Lower lobe of right lung (tissue), 2 donors: ENCODE data around the gene RCAN3. TPM values are rescaled to one million over a fixed set of nuclear protein-coding genes. Genes with fewer than 3 reads are reported as not detected.

Experiments
- ATAC-seq, 2 donors: fragments of 200-7000 bp; cut with Tn5 transposase; one replicate each; pipeline ENCODE4 v1.9.1; 2020 to 2022; ENCODE audit warnings: mild to moderate bottlenecking in 2 of 2, moderate library complexity in 2 of 2
- DNase-seq: peaks from one replicate; pipeline ENCODE4 v3.0.0-alpha.2; 2020
- H3K27ac ChIP-seq: fragments of 200-600 bp; one replicate; pipeline ENCODE4 v1.8.0; 2022
- H3K27me3 ChIP-seq: fragments of 200-600 bp; one replicate; pipeline ENCODE4 v1.8.0; 2022; ENCODE audit warnings: low read depth
- H3K36me3 ChIP-seq: fragments of 200-600 bp; one replicate; pipeline ENCODE4 v1.8.0; 2022; ENCODE audit warnings: mild to moderate bottlenecking
- H3K4me1 ChIP-seq: fragments of 200-600 bp; one replicate; pipeline ENCODE4 v1.8.0; 2022
- H3K4me3 ChIP-seq: fragments of 200-600 bp; one replicate; pipeline ENCODE4 v1.8.0; 2022; ENCODE audit warnings: mild to moderate bottlenecking
- H3K9me3 ChIP-seq: fragments of 200-600 bp; one replicate; pipeline ENCODE4 v1.8.0; 2022
- CTCF ChIP-seq: fragments of 200-600 bp; IDR thresholded peaks from one replicate; pipeline ENCODE4 v1.8.0; 2022; ENCODE audit warnings: antibody characterized with exemption, mild to moderate bottlenecking
- intact Hi-C: fragments of 100-400 bp; cut with DNase I; formaldehyde crosslinking; loops from one replicate; pipeline ENCODE4 v1.11.0; 2022
- total RNA-seq: library from RNA; stranded (reverse); fragmentation: NEBNext Ultra II Directional; extraction: Animal tissue kit (Norgen Biotek cat#: 25700); gene quantifications from one replicate; pipeline ENCODE4 v1.2.1, GENCODE V29; 2021
- donor health status: DM: no; HTN: yes; CAD: no; lungs with severe emphysema.

RCAN3 gene
- total RNA-seq, 1 donor from 2014 or later = 16.7 TPM

DNA sequence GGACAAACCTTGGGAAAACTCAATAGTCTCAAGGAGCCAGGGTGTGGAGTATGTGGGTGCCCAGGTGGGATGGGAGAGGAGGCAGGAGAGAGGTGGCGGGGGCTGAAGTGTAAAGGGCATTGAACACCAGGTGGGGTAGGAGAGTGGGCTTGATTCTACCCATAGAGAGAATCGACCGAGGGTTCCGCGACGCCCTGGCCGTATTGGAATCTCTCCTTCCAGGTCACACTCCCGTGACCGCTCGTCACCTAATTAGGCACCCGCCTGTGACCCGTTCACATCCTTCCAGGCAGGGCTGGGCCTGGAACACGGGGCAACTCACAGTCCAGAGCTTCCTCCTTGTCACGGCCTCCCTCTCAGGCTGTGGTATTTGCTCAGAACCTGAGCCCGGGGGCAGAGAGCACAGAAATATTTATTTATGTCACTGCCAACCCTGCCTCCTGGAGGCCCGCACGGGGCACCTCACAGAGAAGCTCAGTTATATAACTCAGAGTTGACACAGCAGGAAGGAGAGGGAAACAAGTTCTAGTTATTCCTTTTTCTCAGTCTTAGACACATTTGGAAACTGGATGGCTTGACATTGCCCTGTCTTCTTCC, 65.3 kb downstream of the RCAN3 start:
- Histone ChIP-seq H3K27me3 (no peaks in the 10 kb centered on the region), H3K9me3 (no peaks in the 10 kb centered on the region), H3K4me3 (no peak overlapping the region), H3K36me3 (no peaks in the 10 kb centered on the region), H3K27ac (peak overlapping the region; percentile 77), H3K4me1 (peaks cover 4% of the 10 kb centered on the region)
- TF ChIP-seq CTCF = no peak
- intact Hi-C loops = no loop called here
- ATAC-seq = peak; percentile 96 to 97
- peak; percentile 86 for DNase-seq

DNA sequence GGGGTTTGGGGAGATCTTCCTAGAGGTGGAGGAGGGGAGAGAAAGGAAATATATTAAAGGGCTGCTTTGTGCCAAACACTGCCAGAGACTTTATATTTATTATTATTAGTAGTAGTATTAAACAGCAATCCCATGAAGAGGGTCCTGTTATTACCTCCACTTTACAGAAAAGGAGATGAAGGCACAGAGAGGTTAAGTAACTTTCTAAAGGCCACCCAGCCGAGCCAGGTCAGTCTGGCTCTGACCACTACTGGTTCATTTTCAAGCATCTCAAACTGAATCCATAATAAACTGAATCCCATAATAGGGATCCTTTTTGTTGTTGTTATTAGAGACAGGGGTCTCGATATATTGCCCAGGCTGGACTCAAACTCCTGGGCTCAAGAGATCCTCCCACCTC, 65.8 kb downstream of the RCAN3 start:
- Histone ChIP-seq H3K4me3 (no peak overlapping the region), H3K4me1 (peaks cover 4% of the 10 kb centered on the region), H3K27me3 (no peaks in the 10 kb centered on the region), H3K9me3 (no peaks in the 10 kb centered on the region), H3K27ac (peak overlapping the region; percentile 77), H3K36me3 (no peaks in the 10 kb centered on the region)
- TF ChIP-seq CTCF = no peak
- ATAC-seq = no peak
- DNase-seq = no peak
- intact Hi-C loops = no loop called here

DNA sequence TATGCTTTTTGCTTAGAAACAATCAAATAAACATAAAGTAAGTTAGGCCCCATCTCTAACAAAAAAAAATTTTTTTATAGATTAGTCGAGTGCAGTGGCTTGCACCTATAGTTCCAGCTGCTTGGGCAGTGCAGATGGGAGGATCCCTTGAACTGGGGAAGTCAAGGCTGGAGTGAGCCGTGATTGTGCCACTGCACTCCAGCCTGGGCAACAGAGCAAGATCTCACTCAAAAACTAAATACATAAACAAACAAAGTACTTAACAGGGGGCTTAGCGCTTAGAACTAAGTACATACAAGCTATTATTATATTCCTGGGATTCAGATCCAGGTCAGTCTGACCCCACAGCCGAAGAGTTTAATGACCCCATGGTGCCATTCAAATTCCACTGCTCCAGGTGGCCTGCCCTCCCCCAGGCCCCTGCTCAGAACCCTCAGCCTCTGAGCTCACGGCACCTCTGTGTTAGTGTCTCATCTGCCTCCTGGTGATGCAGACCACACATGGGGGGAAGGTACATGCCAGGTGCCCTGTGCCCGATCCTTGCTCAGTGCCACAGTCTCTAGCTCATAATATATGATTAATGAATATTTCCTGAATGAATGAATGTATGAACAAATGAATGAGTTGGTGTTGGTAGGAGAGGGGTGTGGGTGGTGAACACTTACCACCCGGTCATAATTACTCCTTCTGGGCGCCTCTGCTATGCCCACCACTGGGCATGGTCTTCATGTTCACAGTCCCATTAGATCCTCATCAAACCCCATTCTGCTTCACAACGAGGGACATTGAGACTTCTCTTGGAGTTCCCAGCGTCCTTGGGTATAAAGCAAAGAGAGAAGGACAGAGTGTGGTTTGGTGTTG, 67.9 kb downstream of the RCAN3 start:
- intact Hi-C loops = no loop called here
- H3K9me3 ChIP-seq = no peaks in the 10 kb centered on the region

DNA sequence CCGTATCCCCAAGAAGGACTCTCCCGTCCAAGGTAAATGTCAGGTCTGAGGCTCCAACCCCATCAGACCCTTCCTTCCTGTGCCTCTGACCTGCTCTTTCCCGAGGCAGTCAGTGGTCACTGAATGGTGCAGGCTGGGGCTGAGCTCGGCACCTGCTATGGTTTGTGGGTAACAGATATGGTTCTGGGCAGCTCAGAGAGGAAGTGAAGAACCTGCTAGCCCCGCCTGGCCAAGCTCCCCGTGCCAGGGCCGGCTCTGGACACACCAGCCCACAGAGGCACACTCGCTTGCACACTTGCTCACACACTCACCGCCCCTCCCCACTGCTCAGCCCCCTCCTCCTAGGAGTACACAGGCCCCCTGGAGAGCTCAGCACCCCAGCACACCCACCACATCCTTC, 69.7 kb downstream of the RCAN3 start:
- intact Hi-C loops = no loop called here

More for the DNA sequence above, 67.9 kb downstream of the RCAN3 start:
- no peak overlapping the region for H3K4me3 ChIP-seq
- DNase-seq (no peak), ATAC-seq (no peak)
- no peaks in the 10 kb centered on the region for H3K36me3 ChIP-seq
- no peak overlapping the region for H3K27ac ChIP-seq
- no peak for TF ChIP-seq CTCF
- H3K27me3 ChIP-seq = no peaks in the 10 kb centered on the region
- H3K4me1 ChIP-seq = peaks cover 4% of the 10 kb centered on the region

More for the DNA sequence above, 69.7 kb downstream of the RCAN3 start:
- no peaks in the 10 kb centered on the region for H3K36me3 ChIP-seq
- ATAC-seq (no peak), DNase-seq (no peak)
- TF ChIP-seq CTCF = no peak
- H3K4me3 ChIP-seq = no peak overlapping the region
- no peaks in the 10 kb centered on the region for H3K4me1 ChIP-seq
- no peaks in the 10 kb centered on the region for H3K9me3 ChIP-seq
- no peaks in the 10 kb centered on the region for H3K27me3 ChIP-seq
- no peak overlapping the region for H3K27ac ChIP-seq
